ENCODE results near the gene MRPS2. TPM values are rescaled to one million over a fixed set of nuclear protein-coding genes. Genes with fewer than 3 reads are reported as not detected.

MRPS2 gene
- total RNA-seq, 2 experiments from 2014 or later, result 42.2 to 42.7 TPM

DNA sequence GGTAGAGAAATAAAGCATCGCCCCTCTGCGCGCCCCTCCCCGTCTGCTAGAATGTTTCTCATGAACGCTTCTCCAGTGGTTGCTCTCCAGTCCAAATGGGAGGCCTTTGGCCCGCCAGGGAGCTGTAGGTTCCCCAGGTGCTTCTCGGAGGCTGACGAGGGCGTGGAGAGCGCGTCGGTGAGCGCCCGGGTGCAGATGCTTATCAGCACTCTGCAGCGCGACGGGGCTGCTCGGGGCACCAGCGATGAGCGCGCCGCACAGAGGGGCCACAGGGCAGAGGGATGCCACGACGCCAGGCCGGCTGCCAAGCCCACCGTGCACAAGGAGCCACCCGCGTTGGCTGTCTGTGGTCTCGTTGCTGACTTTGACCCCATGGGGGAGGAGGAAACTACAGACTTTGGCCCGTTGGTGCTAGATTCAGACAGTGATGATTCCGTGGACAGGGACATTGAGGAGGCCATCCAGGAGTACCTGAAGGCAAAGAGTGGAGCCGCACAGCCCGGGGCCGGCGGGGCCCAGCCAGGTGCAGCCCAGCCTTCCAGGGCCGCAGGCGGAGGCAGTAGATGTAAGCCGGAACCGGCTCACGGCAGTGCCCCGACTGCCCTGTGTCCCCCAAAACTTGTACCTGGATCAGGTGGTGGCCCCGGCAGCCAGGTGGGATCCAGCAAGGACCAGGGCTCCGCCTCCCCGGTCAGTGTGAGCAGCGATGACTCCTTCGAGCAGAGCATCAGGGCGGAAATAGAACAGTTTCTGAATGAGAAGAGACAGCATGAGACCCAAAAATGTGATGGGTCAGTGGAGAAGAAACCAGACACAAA, 15.8 kb upstream of the MRPS2 start:
- intact Hi-C loops (cut with micrococcal nuclease), result no loop called here
- Mint-ChIP-seq H3K4me3 (no peak overlapping the region), H3K4me1 (ENCODE audit: low read depth) (peaks cover 6% of the 10 kb centered on the region), H3K27ac (no peak overlapping the region), H3K36me3 (no peaks in the 10 kb centered on the region), H3K9me3 (no peaks in the 10 kb centered on the region), H3K27me3 (peaks cover 24% of the 10 kb centered on the region)
- ChIA-PET CTCF (no interaction called here), POLR2A (no interaction called here)
- DNase-seq, result no peak

DNA sequence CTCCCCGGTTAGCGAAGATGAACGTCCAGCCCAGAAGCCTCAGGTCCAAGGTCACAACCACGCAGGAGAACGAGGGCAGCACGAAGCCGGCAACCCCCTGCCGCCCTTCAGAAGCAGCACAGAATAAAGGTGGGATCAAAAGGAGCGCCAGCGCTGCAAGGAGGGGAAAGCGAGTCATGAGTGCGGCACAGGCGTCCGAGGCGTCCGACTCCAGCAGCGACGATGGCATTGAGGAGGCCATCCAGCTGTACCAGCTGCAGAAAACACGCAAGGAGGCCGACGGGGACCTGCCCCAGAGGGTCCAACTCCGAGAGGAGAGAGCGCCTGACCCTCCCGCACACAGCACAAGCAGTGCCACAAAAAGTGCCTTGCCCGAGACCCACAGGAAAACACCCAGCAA, 15.1 kb upstream of the MRPS2 start:
- DNase-seq, result no peak
- Mint-ChIP-seq H3K9me3 (no peaks in the 10 kb centered on the region), H3K4me3 (no peak overlapping the region), H3K27me3 (peaks cover 24% of the 10 kb centered on the region), H3K36me3 (no peaks in the 10 kb centered on the region), H3K4me1 (ENCODE audit: low read depth) (peaks cover 6% of the 10 kb centered on the region), H3K27ac (no peak overlapping the region)
- intact Hi-C loops (cut with micrococcal nuclease), result no loop called here
- ChIA-PET CTCF (no interaction called here), POLR2A (no interaction called here)

DNA sequence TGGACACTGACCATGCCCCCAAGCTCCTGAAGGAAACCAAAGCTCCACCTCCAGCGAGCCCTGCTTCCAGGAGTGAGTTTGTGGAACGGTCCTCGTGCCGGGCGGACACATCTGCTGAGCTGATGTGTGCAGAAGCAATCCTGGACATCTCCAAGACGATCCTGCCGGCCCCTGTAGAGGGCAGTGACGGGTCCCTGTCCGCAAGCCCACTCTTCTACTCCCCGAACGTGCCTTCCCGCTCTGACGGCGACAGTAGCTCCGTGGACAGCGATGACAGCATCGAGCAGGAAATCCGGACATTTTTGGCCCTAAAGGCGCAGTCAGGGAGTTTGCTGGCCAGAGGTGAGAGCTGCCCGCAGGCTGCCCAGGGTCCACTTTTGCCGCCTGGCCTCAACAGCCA, 14.7 kb upstream of the MRPS2 start:
- H3K27ac Mint-ChIP-seq, result no peak overlapping the region
- POLR2A ChIA-PET, result no interaction called here
- H3K4me1 Mint-ChIP-seq (ENCODE audit: low read depth), result peaks cover 4% of the 10 kb centered on the region
- CTCF ChIA-PET, result interaction anchor here (1.2 kb wide), 1 partner anchor 19 kb away, joined by 5 read pairs; no protein-coding TSS in a partner anchor
- H3K9me3 Mint-ChIP-seq, result no peaks in the 10 kb centered on the region
- intact Hi-C loops (cut with micrococcal nuclease), result no loop called here
- no peaks in the 10 kb centered on the region for H3K36me3 Mint-ChIP-seq
- no peak for DNase-seq
- peaks cover 23% of the 10 kb centered on the region for H3K27me3 Mint-ChIP-seq
- no peak overlapping the region for H3K4me3 Mint-ChIP-seq

DNA sequence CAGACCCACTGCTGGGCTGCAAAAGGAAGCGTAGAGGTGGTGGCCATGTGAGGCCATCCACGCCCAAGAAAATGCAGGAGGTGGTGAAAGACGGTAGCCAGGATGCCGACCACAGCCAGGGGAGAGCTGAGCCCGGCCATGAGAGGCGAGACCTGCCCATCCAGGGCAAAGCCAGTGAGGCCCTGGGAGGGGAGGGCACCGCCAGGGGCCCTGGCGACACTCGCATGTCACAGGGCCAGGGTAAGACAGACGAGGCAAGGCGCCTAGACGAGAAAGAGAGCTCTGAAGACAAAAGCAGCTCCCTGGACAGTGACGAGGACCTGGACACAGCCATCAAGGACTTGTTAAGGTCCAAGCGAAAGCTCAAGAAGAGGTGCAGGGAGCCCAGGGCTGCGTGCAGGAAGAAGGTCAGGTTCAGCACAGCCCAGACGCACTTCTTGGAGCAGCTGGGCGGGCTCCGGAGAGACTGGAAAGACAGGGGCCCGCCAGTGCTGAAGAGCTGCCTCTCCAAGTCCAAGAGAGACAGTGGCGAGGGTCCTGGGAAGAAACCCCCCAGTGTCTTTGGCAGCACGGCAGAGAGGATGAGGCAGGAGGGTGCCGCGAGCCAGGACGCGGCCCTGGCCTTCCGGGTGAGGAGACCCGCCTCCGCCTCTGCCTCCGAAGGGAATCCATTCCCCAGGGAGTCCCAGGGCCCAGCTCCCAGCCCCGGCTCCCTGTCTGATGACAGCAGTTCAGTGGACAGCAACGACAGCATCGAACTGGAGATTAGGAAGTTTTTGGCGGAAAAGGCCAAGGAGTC, 14.0 kb upstream of the MRPS2 start:
- intact Hi-C loops (cut with micrococcal nuclease), result no loop called here
- H3K27me3 Mint-ChIP-seq, result peaks cover 21% of the 10 kb centered on the region

DNA sequence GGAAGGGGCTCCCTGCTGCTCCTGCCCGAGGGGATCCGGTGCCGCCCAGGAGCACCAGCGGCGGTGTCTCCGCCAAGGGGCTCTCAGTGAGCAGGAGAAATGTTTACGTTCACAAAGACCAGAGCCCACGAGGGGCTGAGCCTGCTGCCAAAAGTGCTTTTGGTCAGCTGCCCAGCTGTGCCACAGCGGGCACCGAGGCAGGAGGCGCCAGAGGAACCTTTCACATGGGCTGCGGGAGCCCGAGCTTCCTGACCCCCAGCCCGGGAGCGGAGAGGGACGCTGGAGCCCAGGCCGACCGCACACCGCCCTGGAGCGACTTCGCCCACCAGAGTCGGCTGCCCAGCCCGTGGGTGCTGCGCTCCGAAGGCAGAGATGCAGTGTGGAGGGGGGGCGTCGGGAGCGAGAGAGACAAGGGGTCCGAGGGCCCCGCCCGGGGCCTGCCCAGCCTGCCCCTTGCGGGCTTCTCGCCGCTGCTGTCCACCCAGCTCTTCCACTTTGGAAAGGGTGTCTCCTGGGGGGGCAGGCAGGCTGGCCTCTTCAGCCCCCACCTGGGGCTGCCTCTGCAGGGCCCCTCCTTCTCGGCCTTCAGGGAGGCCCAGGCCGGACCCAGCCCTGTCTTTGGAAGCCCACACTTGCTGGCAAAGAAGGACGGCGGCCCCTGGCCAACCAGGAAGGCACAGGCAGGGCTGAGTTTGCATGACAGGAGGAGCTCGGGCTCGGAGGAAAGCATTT, 13.0 kb upstream of the MRPS2 start:
- H3K4me1 Mint-ChIP-seq (ENCODE audit: low read depth), result no peaks in the 10 kb centered on the region
- peaks cover 16% of the 10 kb centered on the region for H3K27me3 Mint-ChIP-seq
- POLR2A ChIA-PET, result no interaction called here
- DNase-seq, result no peak
- H3K9me3 Mint-ChIP-seq, result no peaks in the 10 kb centered on the region
- no peak overlapping the region for H3K27ac Mint-ChIP-seq
- intact Hi-C loops (cut with micrococcal nuclease), result no loop called here
- no peaks in the 10 kb centered on the region for H3K36me3 Mint-ChIP-seq
- CTCF ChIA-PET, result interaction anchor here (1.3 kb wide), 1 partner anchor 12 kb away, joined by 4 read pairs; a partner anchor contains a TSS
- H3K4me3 Mint-ChIP-seq, result no peak overlapping the region

More for the DNA sequence above, 14.0 kb upstream of the MRPS2 start:
- H3K36me3 Mint-ChIP-seq, result no peaks in the 10 kb centered on the region
- no peaks in the 10 kb centered on the region for H3K9me3 Mint-ChIP-seq
- H3K4me3 Mint-ChIP-seq, result no peak overlapping the region
- CTCF ChIA-PET, result interaction anchor here (1.2 kb wide), 1 partner anchor 18 kb away, joined by 5 read pairs; no protein-coding TSS in a partner anchor
- no peak overlapping the region for H3K27ac Mint-ChIP-seq
- peaks cover 2% of the 10 kb centered on the region for H3K4me1 Mint-ChIP-seq (ENCODE audit: low read depth)
- no peak for DNase-seq
- POLR2A ChIA-PET, result no interaction called here

DNA sequence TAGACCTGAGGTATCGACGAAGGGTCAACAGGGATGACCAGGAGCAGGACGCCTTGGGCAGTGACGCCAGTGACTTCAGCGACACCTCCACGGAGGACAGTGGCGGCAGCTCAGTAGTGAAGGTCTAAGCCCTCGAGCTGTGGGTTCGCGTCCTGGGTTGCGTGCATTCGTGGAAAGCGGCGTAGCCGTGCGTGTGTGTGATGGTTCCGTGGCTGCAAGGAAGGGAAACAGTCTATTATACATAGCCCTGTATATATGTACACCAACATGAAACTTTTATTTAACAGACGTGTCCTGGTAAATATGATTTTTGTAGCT, 12.5 kb upstream of the MRPS2 start:
- H3K4me1 Mint-ChIP-seq (ENCODE audit: low read depth), result no peaks in the 10 kb centered on the region
- no peak overlapping the region for H3K27ac Mint-ChIP-seq
- CTCF ChIA-PET, result interaction anchor here (1.3 kb wide), 1 partner anchor 12 kb away, joined by 4 read pairs; a partner anchor contains a TSS
- DNase-seq, result no peak
- no peaks in the 10 kb centered on the region for H3K36me3 Mint-ChIP-seq
- intact Hi-C loops (cut with micrococcal nuclease), result no loop called here
- H3K27me3 Mint-ChIP-seq, result peaks cover 14% of the 10 kb centered on the region
- POLR2A ChIA-PET, result no interaction called here
- no peak overlapping the region for H3K4me3 Mint-ChIP-seq
- H3K9me3 Mint-ChIP-seq, result no peaks in the 10 kb centered on the region

DNA sequence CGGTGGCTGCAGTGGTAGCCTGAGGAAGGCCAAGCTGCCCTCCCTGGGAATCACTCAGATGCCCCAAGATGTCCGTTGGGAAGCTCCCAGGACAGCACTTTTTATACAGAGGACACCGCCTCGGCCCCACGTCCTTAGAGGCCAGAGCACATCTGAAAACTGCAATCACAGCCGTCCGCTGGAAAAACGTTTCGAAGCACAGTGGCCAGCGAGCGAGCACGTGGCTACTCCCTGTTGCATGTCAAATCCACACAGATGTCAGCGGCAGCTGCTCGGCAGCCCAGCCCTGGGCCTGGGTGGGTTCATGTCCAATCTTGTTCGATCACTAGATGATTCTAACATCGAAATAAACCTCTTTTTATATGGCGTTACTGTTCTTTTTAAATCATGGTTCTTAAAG, 12.0 kb upstream of the MRPS2 start:
- POLR2A ChIA-PET, result no interaction called here
- Mint-ChIP-seq H3K36me3 (no peaks in the 10 kb centered on the region), H3K9me3 (no peaks in the 10 kb centered on the region), H3K4me3 (no peak overlapping the region), H3K4me1 (ENCODE audit: low read depth) (no peaks in the 10 kb centered on the region), H3K27me3 (peaks cover 9% of the 10 kb centered on the region), H3K27ac (no peak overlapping the region)
- CTCF ChIA-PET, result interaction anchor here (1.3 kb wide), 1 partner anchor 11 kb away, joined by 4 read pairs; a partner anchor contains a TSS
- DNase-seq, result no peak
- intact Hi-C loops (cut with micrococcal nuclease), result no loop called here

DNA sequence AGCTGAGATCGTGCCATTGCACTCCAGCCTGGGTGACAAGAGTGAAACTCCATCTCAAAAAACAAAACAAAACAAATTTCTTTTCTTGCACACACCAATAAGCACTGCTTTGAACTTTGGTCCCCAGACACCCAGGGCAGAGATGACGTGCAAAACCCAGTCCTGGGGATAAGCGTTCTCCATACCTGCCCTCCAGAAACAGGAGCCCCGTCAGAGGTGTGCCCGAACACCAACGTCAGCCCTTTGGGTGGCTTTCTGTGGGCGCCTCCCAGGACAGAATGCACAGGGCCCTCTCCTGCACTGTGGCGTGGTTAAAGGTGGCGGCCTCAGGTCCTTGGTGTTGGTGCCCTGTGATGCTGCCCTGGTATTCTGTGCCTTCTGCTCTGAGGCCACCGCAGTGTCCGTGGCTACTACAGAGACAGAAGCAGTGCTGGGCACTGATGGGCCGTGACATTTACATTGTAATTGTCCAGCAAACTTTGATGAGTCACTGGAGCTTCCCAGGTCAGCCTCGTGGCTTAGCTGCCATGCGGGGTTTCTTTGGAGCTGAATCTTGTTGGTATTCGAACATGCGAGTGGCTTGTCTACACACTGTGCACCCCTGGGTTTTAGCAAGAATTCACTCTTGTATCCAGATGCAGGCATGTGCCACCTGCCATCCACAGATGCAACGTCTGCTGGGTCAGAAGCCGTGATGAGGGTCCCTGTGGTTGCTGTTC, 11.1 kb upstream of the MRPS2 start:
- Mint-ChIP-seq H3K4me1 (ENCODE audit: low read depth) (no peaks in the 10 kb centered on the region), H3K9me3 (no peaks in the 10 kb centered on the region), H3K36me3 (no peaks in the 10 kb centered on the region), H3K27me3 (peaks cover 2% of the 10 kb centered on the region), H3K4me3 (no peak overlapping the region), H3K27ac (no peak overlapping the region)
- intact Hi-C loops (cut with micrococcal nuclease), result no loop called here
- CTCF ChIA-PET, result interaction anchor here (1.9 kb wide), 1 partner anchor 15 kb away, joined by 5 read pairs; no protein-coding TSS in a partner anchor
- POLR2A ChIA-PET, result no interaction called here
- no peak for DNase-seq

DNA sequence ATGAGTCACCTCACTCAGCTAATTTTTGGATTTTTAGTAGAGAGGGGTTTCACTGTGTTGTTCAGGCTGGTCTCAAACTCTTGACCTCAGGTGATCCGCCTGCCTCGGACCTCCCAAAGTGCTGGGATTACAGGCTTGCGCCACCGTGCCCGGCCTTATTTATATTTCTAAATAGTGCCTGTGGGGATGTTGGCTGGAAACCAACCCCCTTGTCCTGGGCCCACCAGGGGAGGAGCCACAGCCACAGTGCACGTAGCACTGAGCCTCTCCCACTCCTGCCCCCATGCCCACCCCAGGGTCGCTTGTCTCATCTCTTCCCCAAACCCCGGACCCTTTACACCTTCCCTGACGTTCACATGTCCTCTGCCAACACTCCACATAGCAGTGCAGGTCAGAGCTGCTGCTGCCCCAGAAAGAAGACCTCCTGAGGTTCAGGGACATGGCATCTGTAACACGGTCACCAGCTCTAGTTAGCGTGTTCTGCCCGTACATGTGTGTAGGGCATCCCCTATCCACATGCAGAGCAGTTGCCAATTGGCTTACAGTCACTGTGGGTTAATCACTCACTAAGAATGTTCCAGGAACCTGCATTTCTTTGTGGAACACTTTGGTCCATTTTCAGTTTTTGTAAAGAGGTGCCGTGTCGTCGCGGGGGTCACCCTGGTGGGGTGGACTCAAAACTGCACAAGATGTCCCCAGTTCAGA, 10.2 kb upstream of the MRPS2 start:
- no peak for DNase-seq
- intact Hi-C loops (cut with micrococcal nuclease), result no loop called here
- POLR2A ChIA-PET, result no interaction called here

DNA sequence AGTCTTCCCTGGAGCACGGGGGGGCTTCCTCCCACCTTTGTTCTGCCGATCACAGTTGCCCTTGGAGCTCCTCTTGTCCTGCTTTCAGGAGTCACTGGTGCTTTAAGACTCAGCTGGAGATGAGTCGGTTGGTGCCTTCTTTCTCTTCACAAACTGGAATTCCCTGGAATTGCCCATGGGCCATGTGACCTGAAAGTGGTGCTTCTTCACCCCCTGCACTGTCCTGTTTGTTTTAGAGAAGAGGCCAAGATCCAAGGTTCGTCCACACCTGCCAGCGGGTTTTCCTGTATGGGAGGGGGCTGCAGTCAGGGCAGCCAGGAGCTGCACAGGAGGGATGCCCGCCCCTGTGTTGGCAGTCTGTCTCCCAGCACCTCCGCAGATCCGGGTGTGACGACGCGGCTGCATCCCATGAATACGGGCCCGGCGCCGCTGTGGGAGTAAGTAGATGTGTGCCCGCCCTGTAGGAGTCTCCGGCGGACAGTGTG, 9.5 kb upstream of the MRPS2 start:
- no peak overlapping the region for H3K4me3 Mint-ChIP-seq
- H3K4me1 Mint-ChIP-seq (ENCODE audit: low read depth), result no peaks in the 10 kb centered on the region
- DNase-seq, result no peak
- ChIA-PET CTCF (interaction anchor here (1.9 kb wide), 1 partner anchor 13 kb away, joined by 5 read pairs; no protein-coding TSS in a partner anchor), POLR2A (no interaction called here)
- peaks cover 5% of the 10 kb centered on the region for H3K27me3 Mint-ChIP-seq
- intact Hi-C loops (cut with micrococcal nuclease), result no loop called here
- H3K27ac Mint-ChIP-seq, result no peak overlapping the region
- H3K9me3 Mint-ChIP-seq, result no peaks in the 10 kb centered on the region
- H3K36me3 Mint-ChIP-seq, result no peaks in the 10 kb centered on the region

More for the DNA sequence above, 10.2 kb upstream of the MRPS2 start:
- H3K27ac Mint-ChIP-seq, result no peak overlapping the region
- H3K36me3 Mint-ChIP-seq, result no peaks in the 10 kb centered on the region
- no peaks in the 10 kb centered on the region for H3K4me1 Mint-ChIP-seq (ENCODE audit: low read depth)
- no peaks in the 10 kb centered on the region for H3K9me3 Mint-ChIP-seq
- no peak overlapping the region for H3K4me3 Mint-ChIP-seq
- peaks cover 5% of the 10 kb centered on the region for H3K27me3 Mint-ChIP-seq
- CTCF ChIA-PET, result interaction anchor here (1.9 kb wide), 1 partner anchor 14 kb away, joined by 5 read pairs; no protein-coding TSS in a partner anchor

DNA sequence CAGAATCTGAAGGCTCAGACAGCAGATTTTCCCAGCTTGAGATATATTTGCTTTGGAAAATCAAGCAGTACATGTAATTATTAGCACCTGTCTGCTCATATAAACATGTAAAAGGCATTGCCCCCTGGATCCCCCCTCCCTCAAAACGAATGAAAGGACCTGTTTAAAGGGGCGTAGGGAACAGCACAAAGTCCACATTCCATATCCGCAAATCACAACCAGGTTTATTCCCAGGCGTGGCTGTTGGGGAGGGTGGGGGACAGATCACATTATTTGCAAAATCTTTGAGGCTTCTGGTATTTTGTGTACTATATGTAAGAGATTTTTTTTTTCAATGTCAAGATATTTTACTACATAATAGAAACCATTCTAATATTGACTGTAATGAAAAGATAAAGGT, 8.7 kb upstream of the MRPS2 start:
- Mint-ChIP-seq H3K36me3 (no peaks in the 10 kb centered on the region), H3K9me3 (no peaks in the 10 kb centered on the region), H3K4me1 (ENCODE audit: low read depth) (no peaks in the 10 kb centered on the region), H3K27me3 (peaks cover 5% of the 10 kb centered on the region), H3K27ac (no peak overlapping the region), H3K4me3 (no peak overlapping the region)
- CTCF ChIA-PET, result interaction anchor here (0.6 kb wide), 1 partner anchor 8 kb away, joined by 3 read pairs; no protein-coding TSS in a partner anchor
- POLR2A ChIA-PET, result no interaction called here
- no peak for DNase-seq
- intact Hi-C loops (cut with micrococcal nuclease), result no loop called here

Data from activated CD4-positive, alpha-beta memory T cell treated with anti-CD3 and anti-CD28 coated beads for 36 hours (primary cell).